Hypothalamus (tissue), 51 donors: ENCODE data around the gene ADARB2.
A peak's percentile ranks its signal among the peaks of the same experiment; 100 is the strongest.
"Not testable (repeated sequence)": the region's sequence is repeated elsewhere in the genome, so short reads cannot be mapped to it uniquely, and the experiment has no call there.

Experiments
- DNase-seq, 51 donors: peaks; one replicate each; lab custom pipeline; 2025; lab: John Stamatoyannopoulos, UW

ADARB2 gene

GRCh38 chr10:1159131-1160061 is 577.9 kb downstream of the ADARB2 start:
- DNase-seq = no peak

DNA sequence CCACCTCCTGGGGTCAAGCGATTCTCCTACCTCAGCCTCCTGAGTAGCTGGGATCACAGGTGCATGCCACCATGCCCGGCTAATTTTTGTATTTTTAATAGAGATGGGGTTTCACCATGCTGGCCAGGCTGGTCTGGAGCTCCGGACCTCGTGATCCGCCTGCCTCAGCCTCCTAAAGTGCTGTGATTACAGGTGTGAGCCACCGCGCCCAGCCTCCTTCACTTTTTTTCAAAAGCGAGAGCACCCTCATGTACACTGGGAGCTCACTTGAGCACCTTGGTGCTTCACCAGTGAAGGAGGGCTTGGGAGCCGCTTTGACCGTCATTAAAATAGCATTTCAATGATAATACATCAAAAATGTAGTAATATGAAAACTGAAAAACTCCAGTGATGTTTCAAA is 578.8 kb downstream of the ADARB2 start:
- not testable (repeated sequence) for DNase-seq

DNA sequence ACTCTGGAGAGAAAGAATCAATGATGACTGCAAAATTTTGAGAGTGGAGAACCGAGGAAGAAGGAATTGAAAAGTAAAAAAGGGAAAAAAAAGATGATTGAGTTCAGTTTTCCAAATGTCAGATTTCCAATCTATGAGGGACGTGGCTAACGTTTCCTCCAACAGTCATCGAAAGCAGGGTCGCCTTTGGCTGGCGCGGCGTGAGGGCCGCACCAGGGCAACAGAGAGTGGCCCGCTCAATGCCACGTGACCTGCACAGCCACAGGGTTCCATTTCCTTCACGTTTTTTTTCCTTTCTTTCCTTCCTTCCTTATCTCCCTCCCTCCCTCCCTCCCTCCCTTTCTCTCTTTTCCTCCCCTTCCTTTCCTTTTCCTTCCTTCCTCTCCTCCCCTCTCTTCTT is 579.3 kb downstream of the ADARB2 start:
- no peak for DNase-seq

DNA sequence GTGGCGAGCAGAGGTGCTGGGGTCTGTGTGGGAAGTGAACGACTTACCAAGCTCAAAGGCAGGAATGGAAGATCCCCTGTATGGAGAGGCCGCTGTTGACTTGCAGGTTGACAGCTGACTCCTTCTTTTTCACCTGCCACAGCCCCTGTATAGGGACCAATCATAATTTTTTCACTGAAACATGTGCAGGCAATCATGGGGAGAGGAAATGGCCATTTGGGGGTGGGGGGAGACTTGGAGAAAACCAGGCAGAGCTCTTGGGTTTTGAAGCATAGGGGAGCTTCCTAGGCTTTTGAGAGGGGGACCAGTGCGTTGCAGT is 579.8 kb downstream of the ADARB2 start:
- DNase-seq = no peak

GRCh38 chr10:1156921-1157614 is 580.3 kb downstream of the ADARB2 start:
- DNase-seq = no peak

DNA sequence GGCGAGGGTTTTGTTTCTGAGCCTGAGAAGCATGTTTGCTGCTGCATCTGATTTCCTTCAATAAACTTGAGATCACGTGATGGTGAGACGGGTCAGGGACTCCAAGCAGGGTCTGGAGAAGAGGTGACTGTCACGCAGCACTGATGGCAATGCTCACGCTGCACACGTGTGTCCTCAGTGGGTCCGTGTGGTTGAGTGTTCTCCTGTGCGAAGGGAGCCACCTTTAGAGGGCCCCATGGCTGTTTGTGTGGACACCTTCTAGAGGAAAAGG is 580.8 kb downstream of the ADARB2 start:
- DNase-seq = no peak

GRCh38 chr10:1155791-1156615 is 581.3 kb downstream of the ADARB2 start:
- no peak for DNase-seq

- no peak for DNase-seq
Measured at GRCh38 chr10:1154531-1155295, 582.6 kb downstream of the ADARB2 start.

GRCh38 chr10:1153805-1154351 is 583.4 kb downstream of the ADARB2 start:
- DNase-seq = no peak

DNA sequence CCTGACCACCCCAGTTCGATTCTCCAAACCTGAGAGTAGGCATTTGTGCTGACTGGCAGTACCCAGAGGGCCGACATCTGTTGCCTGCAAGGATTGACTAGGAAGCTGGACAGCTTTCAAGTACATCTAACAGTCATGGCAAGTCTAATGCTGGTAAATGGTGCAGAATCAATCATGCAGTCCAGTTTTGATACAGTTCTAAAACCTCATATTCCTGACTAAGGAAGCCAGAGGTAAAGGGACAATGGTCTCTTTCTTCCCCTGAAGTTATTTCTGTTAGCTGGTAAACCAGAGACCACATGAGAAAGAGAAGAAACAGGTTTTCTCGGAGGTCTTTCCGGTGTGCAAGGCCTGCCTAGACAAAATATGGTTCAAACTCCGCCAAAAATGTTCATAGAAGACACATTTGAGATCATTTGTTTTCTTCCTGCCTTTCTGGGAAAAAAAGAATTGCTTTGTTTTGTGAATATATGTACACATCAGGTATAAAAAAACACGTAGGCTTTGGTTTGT is 584.0 kb downstream of the ADARB2 start:
- DNase-seq = no peak

- no peak for DNase-seq
Measured at GRCh38 chr10:1152386-1153250, 584.7 kb downstream of the ADARB2 start.

DNA sequence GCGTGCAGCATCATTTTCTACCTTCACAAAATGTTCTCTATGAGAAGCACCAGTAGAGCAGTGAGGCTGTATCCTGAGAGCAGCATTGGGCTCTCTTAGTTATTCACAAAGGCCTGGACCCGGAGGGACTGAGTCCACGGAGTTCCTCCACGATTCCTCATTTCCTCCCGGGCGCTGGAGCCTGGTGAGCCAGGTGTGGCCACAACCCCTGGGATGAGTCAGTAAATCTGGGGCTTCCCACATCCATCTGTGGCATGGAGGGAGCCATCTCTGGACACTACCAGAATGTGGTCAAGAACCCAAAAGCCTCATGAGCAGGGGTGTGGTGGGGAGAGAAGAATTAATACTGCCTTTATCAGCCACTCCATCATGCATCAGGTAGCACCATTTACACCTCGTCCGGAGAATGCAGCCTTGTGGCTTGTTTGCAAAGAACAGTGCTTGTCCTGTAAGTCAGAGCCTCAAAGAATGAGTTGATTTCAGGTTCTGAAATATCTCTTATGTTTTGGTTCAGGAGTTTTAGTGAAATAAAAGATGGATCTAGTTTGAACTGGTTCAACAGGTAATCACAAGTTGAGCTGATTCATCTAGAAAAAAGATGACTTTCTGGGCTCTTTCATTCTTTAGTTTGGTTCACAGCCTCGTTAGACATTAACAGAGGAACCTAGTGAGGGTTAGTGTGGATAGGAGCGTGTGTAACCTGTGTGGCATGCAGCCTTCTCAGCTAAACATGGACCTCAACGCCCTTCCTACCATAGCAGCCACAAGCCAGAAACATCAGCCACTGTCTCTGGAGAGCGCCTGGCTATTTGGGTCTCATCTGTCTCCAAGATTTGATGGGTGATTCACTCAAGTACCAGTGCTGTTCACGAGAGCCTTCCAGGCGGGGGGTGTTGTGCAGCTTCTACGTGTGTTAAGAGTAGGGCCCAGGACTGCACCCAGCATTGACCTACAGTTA is 586.0 kb downstream of the ADARB2 start:
- DNase-seq = no peak

DNA sequence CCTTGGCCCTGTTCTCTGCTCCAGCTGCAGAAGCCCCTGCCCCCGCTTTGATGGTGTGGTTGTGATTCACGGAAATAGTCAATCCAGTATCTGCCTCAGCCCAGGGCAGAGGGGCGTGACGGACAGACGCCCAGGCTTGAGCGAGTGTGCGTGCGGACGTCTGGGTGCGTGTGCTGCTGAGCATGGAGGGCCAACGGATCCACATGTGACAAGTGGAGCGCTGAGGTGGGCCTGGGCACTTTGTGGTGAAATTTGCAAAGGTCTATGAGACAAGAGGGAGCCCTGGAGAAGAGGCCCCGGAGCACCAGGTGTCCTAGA is 586.7 kb downstream of the ADARB2 start:
- DNase-seq = no peak

- peak in 1 of 51 donors; percentile 7 for DNase-seq
Measured at GRCh38 chr10:1149793-1150637, 587.3 kb downstream of the ADARB2 start.

DNA sequence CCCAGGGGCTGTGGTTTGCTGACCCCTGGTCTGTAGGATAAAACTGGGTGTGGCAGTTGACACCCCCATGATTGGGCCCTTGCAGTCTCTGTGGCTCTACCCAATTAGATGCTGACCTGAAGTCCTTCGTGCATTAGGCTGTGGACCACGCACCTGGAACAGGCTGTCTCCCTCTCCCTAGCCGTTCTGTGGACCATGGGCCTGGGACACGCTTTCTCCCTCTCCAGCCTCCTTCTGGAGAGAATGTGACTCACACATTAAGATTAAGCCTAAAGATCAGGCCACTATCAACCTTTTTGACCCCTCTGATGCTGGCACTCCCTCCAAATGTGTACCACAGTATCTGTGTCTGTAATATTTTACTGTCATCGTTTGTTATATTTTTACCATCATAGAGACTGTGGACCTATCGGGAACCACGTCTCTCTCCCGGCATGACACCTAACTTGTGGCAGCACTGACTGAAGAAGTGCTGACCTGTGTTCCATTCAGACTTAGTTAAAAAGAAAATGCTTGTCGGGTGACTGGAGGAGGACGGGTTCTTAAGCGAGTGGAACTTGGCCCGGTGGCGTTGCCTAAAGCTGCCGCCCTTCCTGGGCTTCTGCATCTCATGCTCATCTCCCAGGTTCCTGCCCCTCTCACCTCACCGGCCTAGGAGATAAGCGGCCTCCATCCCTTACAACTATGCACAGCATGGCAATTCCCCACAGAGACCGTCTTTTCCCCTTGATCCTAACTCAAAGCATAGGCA is 588.3 kb downstream of the ADARB2 start:
- DNase-seq = no peak

- DNase-seq = no peak
Measured at GRCh38 chr10:1147810-1148209, 589.5 kb downstream of the ADARB2 start.

- DNase-seq = peak in 8 of 51 donors; percentile 2 to 46 (median 20)
Measured at GRCh38 chr10:1142596-1142995, 594.7 kb downstream of the ADARB2 start.
